CD4-positive, alpha-beta T cell treated with Interleukin-17A for 4 hours (primary cell): Measurements from ENCODE around the gene KCNN3.

Experiments
- DNase-seq: peaks from one replicate; pipeline ENCODE4 v3.0.0-alpha.2; 2020; ENCODE audit warnings: mixed read lengths

The KCNN3 gene

GRCh38 chr1:154725865-154726264 lies 144.2 kb downstream of the KCNN3 start:
- DNase-seq, result no peak

DNA sequence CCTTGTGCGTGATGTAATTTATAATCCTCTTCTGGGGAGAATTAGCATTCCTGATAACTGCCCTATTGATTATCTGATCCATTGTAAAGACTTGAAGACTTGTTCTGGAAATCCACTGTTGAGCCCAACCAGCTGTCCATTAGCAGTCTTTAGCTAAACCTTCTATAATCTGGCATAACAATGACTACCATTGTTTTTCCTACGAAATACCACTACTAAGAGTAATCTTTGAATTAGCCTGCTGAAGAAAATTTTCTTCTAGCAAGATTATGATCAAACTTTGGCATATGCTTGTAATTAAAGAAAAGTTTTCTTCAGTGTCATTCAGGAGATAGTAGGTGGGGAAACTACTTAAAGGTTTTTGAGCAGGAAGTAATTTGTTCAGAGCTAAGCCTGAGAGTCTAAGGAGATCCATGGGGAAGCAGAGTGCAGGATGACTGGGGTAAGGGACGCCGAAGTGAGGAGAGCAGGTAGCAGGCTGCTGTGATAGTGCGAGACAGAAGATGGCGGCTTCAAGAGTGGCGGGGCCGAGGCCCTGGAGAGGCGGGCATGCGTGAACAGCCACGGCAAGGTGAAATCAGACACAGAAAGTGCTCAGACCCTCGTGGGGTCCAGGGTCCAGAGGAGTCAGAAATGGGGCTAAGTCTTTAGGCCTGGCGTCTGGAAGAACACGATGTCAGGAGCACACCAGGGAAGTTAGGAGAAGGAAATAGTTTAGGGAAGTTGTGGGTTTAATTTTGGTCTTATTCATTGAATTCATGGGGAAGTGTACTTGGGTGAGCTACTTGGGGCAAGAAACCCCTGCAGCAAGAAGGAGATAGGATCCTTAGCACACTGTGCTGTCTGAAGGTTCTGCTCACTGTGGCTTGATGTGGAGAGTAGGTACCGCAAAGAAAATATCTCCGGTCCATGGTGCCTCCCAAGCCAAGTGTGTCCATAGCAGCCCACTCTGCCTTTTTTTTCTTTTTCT lies 149.5 kb downstream of the KCNN3 start:
- DNase-seq, result no peak

DNA sequence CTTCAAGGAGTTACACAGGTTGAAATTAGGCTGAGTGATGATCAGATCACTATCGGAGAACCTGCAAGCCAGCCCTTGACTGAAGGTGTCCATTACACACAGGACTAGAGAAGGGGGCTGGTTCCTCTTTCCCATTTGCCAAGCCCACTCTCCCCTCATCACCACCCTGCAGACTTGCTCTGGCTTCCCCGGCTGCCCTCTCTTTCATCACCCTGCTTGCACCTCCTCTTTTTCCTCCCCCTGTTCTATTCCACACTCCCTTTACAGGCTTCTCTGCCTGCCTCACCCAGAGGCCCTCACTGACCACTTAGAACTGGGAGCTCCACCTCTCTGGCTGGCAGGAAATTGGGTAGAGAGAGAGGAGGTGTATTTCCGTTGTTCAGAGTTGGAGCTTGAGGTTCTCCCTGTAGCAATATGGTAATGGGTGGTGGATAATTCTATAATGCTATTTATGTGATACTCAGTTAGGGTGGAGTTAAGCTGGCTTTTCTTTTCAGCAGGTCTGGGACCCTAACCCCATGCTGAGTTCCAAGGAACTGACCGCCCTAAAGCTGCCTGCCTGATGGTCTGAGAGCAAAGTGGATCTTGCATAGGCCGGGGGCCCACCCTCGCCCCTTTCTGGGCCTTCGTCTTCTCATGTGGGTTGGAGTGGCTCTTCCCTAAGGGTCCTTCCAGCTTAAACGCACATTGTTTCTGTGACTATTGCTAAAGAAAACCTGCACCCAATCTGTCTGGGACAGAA lies 150.3 kb downstream of the KCNN3 start:
- no peak for DNase-seq

DNA sequence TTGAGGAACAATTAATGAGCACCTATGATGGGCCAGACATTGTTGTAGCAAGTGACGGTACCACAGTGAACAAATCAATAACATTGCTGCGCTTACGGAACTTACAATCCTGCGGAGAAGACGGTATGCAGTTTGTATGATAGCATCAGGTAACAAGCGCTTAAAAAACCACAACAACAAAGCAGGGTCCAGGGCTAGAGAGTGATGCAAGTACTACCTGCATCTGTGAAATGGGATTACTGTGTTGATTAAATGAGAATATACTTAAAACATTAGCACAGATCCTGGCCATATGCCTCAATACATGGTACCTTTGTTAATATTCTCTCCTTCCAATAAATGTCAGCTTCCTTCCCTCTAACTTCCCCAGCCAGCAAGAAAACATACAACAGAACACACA lies 151.5 kb downstream of the KCNN3 start:
- no peak for DNase-seq

DNA sequence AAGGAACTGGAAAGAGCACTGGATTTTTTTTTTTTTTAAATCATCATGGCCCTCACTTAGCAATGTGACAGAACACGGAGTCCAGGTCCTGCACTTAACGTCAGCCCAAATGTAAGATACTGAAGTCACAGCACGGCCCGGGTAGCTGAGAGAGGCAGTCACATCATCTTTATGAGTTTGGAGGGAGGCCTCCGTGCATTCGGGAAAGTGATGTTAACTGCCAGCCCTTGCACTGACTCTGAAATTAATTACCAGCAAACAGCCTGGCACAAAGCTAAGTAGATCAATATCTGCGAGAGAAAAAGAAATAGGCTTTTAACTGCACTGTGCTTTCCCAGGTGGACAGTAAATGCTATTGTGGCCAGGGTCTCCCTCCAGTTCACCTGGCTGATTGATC lies 152.6 kb downstream of the KCNN3 start:
- no peak for DNase-seq

GRCh38 chr1:154716614-154717527 lies 153.2 kb downstream of the KCNN3 start:
- no peak for DNase-seq

GRCh38 chr1:154716011-154716410 lies 154.1 kb downstream of the KCNN3 start:
- DNase-seq, result no peak

DNA sequence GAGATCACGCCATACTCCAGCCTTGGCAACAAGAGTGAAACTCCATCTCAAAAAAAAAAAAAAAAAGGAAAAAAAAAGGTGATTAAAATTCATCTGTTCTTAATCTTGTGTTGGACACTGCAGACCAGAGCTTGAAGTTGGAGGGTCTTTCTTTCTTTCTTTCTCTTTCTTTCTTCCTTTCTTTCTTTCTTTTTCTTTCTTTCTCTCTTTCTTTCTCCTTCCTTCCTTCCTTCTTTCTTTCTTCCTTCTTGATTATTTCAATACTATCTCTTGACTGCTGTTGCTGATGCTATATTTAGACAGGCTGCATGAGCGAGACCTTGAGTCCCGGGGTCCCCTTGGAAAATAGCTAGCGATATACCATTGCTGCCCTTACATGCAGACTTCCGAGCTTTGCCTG lies 154.7 kb downstream of the KCNN3 start:
- DNase-seq, result no peak

DNA sequence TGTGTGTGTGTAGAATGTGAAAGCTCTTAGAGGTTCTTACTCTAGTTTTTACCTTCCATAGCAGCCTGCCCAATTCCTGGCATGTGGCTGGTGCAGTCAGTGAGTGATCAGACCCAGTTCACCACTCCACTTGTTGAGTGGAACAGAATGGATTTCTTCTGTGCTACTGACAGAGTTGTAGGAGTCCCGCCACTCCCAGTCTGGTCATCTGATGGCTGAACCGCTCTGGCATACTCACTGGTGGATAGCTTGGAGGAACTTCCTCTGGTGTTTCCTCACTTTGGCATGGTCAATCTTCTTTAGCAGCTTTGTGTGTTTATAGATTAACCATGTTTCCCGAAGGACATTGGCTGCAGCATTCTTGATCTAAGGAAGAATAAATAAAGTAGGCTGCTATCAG lies 155.4 kb downstream of the KCNN3 start:
- DNase-seq, result no peak

DNA sequence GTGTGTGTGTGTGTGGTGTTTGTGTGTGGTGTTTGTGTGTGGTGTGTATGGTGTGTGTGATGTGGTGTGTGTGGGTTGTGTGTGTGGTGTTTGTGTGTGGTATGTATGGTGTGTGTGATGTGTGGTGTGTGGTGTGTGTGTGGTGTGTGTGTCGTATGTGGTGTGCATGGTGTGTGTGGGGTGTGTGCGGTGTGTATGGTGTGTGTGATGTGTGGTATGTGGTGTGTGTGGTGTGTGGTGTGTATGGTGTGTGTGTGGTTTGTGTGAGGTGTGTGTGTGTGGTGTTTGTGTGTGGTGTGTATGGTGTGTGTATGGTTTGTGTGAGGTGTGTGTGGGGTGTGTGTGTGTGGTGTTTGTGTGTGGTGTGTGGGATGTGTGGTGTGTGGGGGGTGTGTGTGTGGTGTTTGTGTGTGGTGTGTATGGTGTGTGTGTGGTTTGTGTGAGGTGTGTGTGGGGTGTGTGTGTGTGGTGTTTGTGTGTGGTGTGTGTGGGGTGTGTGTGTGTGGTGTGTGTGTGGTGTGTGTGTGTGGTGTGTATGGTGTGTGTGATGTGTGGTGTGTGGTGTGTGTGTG lies 155.9 kb downstream of the KCNN3 start:
- no peak for DNase-seq

DNA sequence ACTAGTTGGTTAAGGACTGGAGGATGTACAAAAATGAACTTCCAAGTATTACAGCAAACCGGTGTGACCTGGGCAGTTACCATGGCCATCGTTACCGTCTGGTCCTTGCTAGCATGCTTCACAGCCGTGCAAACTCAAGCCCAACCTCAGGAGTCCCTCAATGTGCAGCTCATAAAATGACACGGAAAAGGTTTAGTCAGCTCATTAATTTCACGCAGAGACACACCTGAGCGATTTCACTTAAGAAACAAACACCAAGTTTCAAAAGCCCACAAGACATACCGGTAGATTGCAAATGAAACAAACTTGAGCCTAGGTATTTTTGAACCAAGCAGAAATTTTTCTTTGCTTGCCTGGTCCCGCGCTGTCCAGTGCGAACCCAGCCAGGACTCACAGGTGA lies 157.1 kb downstream of the KCNN3 start:
- DNase-seq, result no peak

DNA sequence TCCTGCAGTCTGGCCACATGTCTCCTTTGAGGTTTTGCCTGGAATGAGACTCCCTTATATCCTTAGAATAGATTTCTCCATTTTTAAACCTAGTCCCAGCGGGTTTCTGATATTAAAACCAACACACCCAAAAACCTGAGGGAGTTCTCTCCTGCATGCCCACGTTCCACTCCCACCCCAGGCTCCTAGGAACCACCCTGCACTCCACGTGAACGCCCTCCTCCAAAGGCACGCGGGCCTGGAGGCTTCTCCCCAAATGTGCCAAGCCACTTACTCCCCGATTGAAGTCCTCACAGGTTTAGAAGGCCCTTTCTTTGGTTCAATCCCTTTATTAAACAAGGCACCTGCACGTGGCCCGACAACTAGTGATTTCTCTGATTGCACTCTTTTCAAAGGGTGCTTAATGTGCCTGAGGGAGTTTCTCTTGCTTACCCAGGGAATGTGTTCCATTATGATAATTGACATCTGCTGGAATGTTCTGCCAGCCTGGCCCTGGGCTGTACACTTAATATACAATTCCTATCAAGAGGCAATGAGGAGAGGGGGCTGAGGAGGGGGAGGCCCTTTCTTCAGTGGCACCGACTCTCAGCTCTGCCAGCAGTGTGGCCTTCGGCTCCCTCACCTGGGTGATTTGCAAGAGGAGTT lies 157.8 kb downstream of the KCNN3 start:
- no peak for DNase-seq

DNA sequence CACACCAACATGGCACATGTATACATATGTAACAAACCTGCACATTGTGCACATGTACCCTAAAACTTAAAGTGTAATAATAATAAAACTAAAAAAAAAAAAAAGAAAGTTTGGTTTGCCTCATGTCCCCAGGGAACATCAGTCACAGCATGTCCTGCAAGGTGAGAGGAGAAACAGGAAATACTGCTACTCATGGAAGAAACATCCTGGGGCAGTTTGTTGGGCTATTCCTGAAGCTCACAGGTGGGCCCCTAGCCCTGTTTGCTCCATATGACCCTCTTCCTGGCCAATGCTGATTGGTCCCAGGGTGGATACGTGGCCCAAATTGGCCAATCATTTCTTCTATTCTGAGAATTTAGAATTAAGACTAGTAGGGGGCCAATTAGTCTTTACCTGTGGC lies 158.7 kb downstream of the KCNN3 start:
- no peak for DNase-seq

GRCh38 chr1:154710106-154710505 lies 160.0 kb downstream of the KCNN3 start:
- no peak for DNase-seq

- no peak for DNase-seq
Measured at GRCh38 chr1:154707901-154708463, 162.1 kb downstream of the KCNN3 start.

GRCh38 chr1:154706851-154707250 lies 163.2 kb downstream of the KCNN3 start:
- no peak for DNase-seq

GRCh38 chr1:154705544-154705943 lies 164.5 kb downstream of the KCNN3 start:
- no peak for DNase-seq

DNA sequence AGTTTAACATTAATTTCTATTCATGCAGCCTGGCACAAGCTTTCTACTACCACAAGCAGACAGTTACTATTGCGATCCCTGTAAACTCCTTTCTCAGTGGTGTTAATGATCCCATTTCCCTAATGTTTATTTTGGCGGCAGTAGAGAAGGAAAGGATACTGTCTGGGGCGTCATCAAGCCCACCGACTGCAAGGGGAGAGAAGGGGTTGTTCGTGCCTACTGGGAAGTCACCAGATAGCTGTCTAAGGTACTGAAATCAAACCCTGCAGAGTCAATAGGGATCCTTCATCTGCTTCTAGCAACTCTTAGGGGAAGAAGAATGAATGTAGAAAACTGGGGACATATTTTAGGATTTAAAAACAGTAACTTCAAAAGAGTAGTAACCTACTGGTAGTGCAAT lies 166.9 kb downstream of the KCNN3 start:
- DNase-seq, result no peak

- no peak for DNase-seq
Measured at GRCh38 chr1:154698320-154699096, 171.6 kb downstream of the KCNN3 start.

DNA sequence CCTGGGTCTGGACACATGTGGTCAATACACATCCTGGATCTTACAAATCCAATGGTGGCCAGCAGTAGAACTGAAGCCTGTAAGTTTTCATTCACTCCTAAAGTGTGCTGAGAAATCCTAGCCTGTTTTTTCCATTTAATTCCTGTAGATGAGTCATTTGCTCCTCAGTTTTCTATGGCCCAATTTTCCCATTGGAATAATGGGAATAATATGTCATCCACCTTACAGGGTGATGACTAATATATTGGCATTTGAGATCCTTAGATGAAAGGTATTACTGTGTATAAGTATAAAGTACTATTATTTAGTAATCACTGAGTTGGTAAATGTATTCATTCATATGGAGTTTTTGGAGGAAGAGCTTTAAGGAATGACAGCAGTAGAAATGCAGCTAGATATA lies 172.4 kb downstream of the KCNN3 start:
- no peak for DNase-seq

- DNase-seq, result no peak
Measured at GRCh38 chr1:154696456-154696855, 173.6 kb downstream of the KCNN3 start.
